OCI-LY7 (cell line): ENCODE results near the gene UGT1A7. TPM values are rescaled to one million over a fixed set of nuclear protein-coding genes. Genes with fewer than 3 reads are reported as not detected.

Experiments used
- BruUV-seq: library from RNA; stranded (reverse); fragments of 400-500 nt; replicated peaks from 2 replicates; lab custom pipeline; 2021; lab: Mats Ljungman, UMichigan
- CTCF ChIA-PET: fragments of 300-600 bp; sonication (Branson Sonifier 250); formaldehyde crosslinking; loops from one replicate; lab custom pipeline; 2022; ENCODE audit warnings: antibody characterized with exemption; ENCODE audit not compliant: unreplicated experiment; lab: Charles Lee
- POLR2A ChIA-PET: fragments of 300-600 bp; sonication (Branson Sonifier 250); formaldehyde crosslinking; loops from one replicate; lab custom pipeline; 2022; ENCODE audit warnings: antibody characterized with exemption; lab: Charles Lee
- DNase-seq: peaks from one replicate; pipeline ENCODE4 v3.0.0-alpha.2; 2015; ENCODE audit warnings: low spot score
- H2AFZ ChIP-seq: fragments of 200-600 bp; sonication (generic), shearing (Covaris generic); 2 replicates; pipeline ENCODE4 v1.6.1; 2014; ENCODE audit warnings: mild to moderate bottlenecking, antibody characterized with exemption, low read length, moderate library complexity
- H3K27ac ChIP-seq: fragments of 200-600 bp; sonication (generic); 2 replicates; pipeline ENCODE4 v1.5.1; 2014; ENCODE audit warnings: mixed run types, low read depth, mild to moderate bottlenecking, moderate library complexity, low read length, inconsistent platforms; ENCODE audit not compliant: poor library complexity, severe bottlenecking
- H3K36me3 ChIP-seq: fragments of 200-600 bp; sonication (generic); 2 replicates; pipeline ENCODE4 v1.6.1; 2014; ENCODE audit warnings: mild to moderate bottlenecking, antibody characterized with exemption, low read length, moderate library complexity, mixed read lengths; ENCODE audit not compliant: insufficient read depth
- H3K4me1 ChIP-seq: fragments of 200-600 bp; sonication (generic); 2 replicates; pipeline ENCODE4 v1.5.1; 2014; ENCODE audit warnings: mild to moderate bottlenecking, low read length; ENCODE audit not compliant: insufficient read depth, poor library complexity, severe bottlenecking
- H3K4me2 ChIP-seq: fragments of 200-600 bp; sonication (generic); 2 replicates; pipeline ENCODE4 v1.6.1; 2014; ENCODE audit warnings: mild to moderate bottlenecking, low read length
- H3K4me3 ChIP-seq: fragments of 200-600 bp; sonication (generic); 2 replicates; pipeline ENCODE4 v1.5.1; 2014; ENCODE audit warnings: mild to moderate bottlenecking, low read depth, low read length; ENCODE audit not compliant: poor library complexity, severe bottlenecking
- H3K79me2 ChIP-seq: fragments of 200-600 bp; sonication (generic); 2 replicates; pipeline ENCODE4 v1.6.1; 2016; ENCODE audit warnings: low read depth, mild to moderate bottlenecking, low read length, moderate library complexity, mixed read lengths; ENCODE audit not compliant: insufficient read depth
- H3K9me2 ChIP-seq: fragments of 200-600 bp; sonication (generic); 2 replicates; pipeline ENCODE4 v1.6.1; 2016; ENCODE audit warnings: mild to moderate bottlenecking, low read length, mixed read lengths; ENCODE audit not compliant: insufficient read depth
- H3K9me3 ChIP-seq: fragments of 200-600 bp; sonication (generic); 2 replicates; pipeline ENCODE4 v1.6.1; 2014; ENCODE audit warnings: mild to moderate bottlenecking, mixed run types, low read length, mixed read lengths
- H4K20me1 ChIP-seq: fragments of 200-600 bp; sonication (generic); 2 replicates; pipeline ENCODE4 v1.6.1; 2014; ENCODE audit warnings: mild to moderate bottlenecking, antibody characterized with exemption, low read length, moderate library complexity, mixed read lengths; ENCODE audit not compliant: insufficient read depth
- EZH2phosphoT487 ChIP-seq: fragments of 200-600 bp; sonication (generic); IDR thresholded peaks from 2 replicates; pipeline ENCODE4 v1.6.1; 2018; ENCODE audit warnings: low read depth, borderline replicate concordance, mild to moderate bottlenecking, mixed run types, antibody characterized with exemption, low read length, moderate library complexity, mixed read lengths
- intact Hi-C: fragments of 100-400 bp; cut with micrococcal nuclease; formaldehyde crosslinking; loops from one replicate; pipeline ENCODE4 v1.10.0; 2022; ENCODE audit not compliant: unreplicated experiment
- total RNA-seq, 2 experiments: library from RNA; depleted of rRNA in 1 of 2; stranded (reverse); fragments of >200 nt in 1 of 2; shearing (Covaris generic) in 1 of 2; gene quantifications; 2 replicates each; pipeline ENCODE4 v1.2.3, GENCODE V29; 2014 to 2022
- TF ChIP-seq, protein P1 (sequence below): fragments of 200-600 bp; sonication (generic); conservative IDR thresholded peaks from 2 replicates; pipeline ENCODE4 v1.5.1; 2014; ENCODE audit warnings: mild to moderate bottlenecking, antibody characterized with exemption, low read length, moderate library complexity, mixed read lengths

Gene UGT1A7
- total RNA-seq, 2 experiments from 2014 or later: not detected

DNA sequence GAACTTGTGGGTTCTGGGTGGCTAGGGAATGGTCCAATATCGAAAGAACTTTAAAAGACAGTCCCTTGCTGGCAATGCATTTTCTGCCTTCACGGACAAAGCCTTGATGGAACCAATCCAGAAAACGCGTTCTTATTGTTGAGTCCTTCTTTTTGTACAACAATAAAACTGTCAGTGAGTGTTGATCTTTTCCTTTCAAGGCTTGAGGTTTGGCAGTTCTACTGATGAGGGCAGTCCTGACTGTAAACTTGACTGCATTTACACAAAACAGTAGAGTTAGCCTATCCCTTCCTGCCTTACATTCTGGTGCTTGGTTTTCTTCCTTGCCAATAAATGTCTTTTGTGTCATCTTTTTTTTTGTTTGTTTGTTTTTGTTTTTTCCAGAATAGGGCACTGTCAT lies 2.5 kb upstream of the UGT1A7 start:
- H3K79me2 ChIP-seq: no peaks in the 10 kb centered on the region
- CTCF ChIA-PET: no interaction called here
- no peaks in the 10 kb centered on the region for H4K20me1 ChIP-seq
- H3K9me2 ChIP-seq: no peaks in the 10 kb centered on the region
- no peaks in the 10 kb centered on the region for H3K9me3 ChIP-seq
- no TSS peak for BruUV-seq
- H3K27ac ChIP-seq: no peak overlapping the region
- peaks cover 3% of the 10 kb centered on the region for H3K4me1 ChIP-seq
- DNase-seq: no peak
- no peak overlapping the region for H2AFZ ChIP-seq
- no peak overlapping the region for H3K4me3 ChIP-seq
- POLR2A ChIA-PET: no interaction called here
- no peaks in the 10 kb centered on the region for H3K36me3 ChIP-seq
- TF ChIP-seq EZH2phosphoT487: no peak
- TF ChIP-seq, protein P1, sequence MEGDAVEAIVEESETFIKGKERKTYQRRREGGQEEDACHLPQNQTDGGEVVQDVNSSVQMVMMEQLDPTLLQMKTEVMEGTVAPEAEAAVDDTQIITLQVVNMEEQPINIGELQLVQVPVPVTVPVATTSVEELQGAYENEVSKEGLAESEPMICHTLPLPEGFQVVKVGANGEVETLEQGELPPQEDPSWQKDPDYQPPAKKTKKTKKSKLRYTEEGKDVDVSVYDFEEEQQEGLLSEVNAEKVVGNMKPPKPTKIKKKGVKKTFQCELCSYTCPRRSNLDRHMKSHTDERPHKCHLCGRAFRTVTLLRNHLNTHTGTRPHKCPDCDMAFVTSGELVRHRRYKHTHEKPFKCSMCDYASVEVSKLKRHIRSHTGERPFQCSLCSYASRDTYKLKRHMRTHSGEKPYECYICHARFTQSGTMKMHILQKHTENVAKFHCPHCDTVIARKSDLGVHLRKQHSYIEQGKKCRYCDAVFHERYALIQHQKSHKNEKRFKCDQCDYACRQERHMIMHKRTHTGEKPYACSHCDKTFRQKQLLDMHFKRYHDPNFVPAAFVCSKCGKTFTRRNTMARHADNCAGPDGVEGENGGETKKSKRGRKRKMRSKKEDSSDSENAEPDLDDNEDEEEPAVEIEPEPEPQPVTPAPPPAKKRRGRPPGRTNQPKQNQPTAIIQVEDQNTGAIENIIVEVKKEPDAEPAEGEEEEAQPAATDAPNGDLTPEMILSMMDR: no peak
- intact Hi-C loops: no loop called here
- no peak overlapping the region for H3K4me2 ChIP-seq

GRCh38 chr2:233680361-233681045 lies 1.2 kb upstream of the UGT1A7 start:
- H3K4me2 ChIP-seq: no peak overlapping the region
- POLR2A ChIA-PET: no interaction called here
- H3K9me2 ChIP-seq: no peaks in the 10 kb centered on the region
- CTCF ChIA-PET: no interaction called here
- H4K20me1 ChIP-seq: no peaks in the 10 kb centered on the region
- intact Hi-C loops: no loop called here
- no peaks in the 10 kb centered on the region for H3K9me3 ChIP-seq
- H3K27ac ChIP-seq: no peak overlapping the region
- no peaks in the 10 kb centered on the region for H3K79me2 ChIP-seq
- no TSS peak for BruUV-seq
- TF ChIP-seq, protein P1: no peak
- no peak for TF ChIP-seq EZH2phosphoT487
- no peak overlapping the region for H2AFZ ChIP-seq
- DNase-seq: no peak
- H3K36me3 ChIP-seq: no peaks in the 10 kb centered on the region
- H3K4me1 ChIP-seq: peaks cover 3% of the 10 kb centered on the region
- no peak overlapping the region for H3K4me3 ChIP-seq

DNA sequence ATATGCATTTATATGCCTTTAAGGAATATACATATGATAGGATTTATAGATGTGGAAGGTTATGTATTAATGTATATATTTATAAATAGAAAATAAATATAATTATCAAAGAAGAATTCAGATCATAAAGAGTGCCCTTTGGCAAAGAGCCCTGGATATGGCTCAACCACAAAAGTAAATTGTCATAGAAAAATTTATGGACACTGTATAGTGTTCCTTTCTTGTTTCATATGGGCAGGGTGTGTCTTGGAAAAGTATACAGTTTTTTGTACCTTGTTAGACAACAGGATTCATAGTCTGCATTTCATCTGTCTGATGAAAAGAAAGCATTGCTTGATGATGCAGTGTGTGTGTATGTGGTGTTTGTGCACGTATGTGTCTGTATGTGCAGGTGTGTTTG lies 2.9 kb downstream of the UGT1A7 start:
- H3K9me3 ChIP-seq: no peaks in the 10 kb centered on the region
- H3K79me2 ChIP-seq: no peaks in the 10 kb centered on the region
- intact Hi-C loops: no loop called here
- POLR2A ChIA-PET: no interaction called here
- no peak for TF ChIP-seq EZH2phosphoT487
- CTCF ChIA-PET: no interaction called here
- no TSS peak for BruUV-seq
- H3K36me3 ChIP-seq: no peaks in the 10 kb centered on the region
- DNase-seq: no peak
- peaks cover 3% of the 10 kb centered on the region for H3K4me1 ChIP-seq
- H2AFZ ChIP-seq: no peak overlapping the region
- H3K4me3 ChIP-seq: no peak overlapping the region
- no peaks in the 10 kb centered on the region for H4K20me1 ChIP-seq
- no peak overlapping the region for H3K4me2 ChIP-seq
- no peak overlapping the region for H3K27ac ChIP-seq
- H3K9me2 ChIP-seq: no peaks in the 10 kb centered on the region
